Neuronal stem cell (in vitro differentiated cells): ENCODE results near the gene QDPR.

Experiments
- DNase-seq: peaks from one replicate; pipeline ENCODE4 v3.0.0-alpha.2; 2013; ENCODE audit warnings: low spot score
- H2AFZ ChIP-seq: one replicate; pipeline ENCODE4 v1.6.1; 2013; ENCODE audit warnings: mild to moderate bottlenecking, low read length, inconsistent platforms
- H2AK5ac ChIP-seq: 2 replicates; pipeline ENCODE4 v1.6.1; 2013; ENCODE audit warnings: low read depth, mild to moderate bottlenecking, inconsistent platforms, low read length, moderate library complexity, mixed read lengths
- H2BK120ac ChIP-seq: 2 replicates; pipeline ENCODE4 v1.6.1; 2013; ENCODE audit warnings: low read depth, mild to moderate bottlenecking, inconsistent platforms, low read length, moderate library complexity, mixed read lengths
- H2BK12ac ChIP-seq: one replicate; pipeline ENCODE4 v1.6.1; 2013; ENCODE audit warnings: low read length, inconsistent platforms
- H2BK15ac ChIP-seq: 2 replicates; pipeline ENCODE4 v1.6.1; 2013; ENCODE audit warnings: mild to moderate bottlenecking, low read length, inconsistent platforms, mixed read lengths
- H2BK5ac ChIP-seq: one replicate; pipeline ENCODE4 v1.6.1; 2013; ENCODE audit warnings: inconsistent platforms, mild to moderate bottlenecking, low read length, moderate library complexity
- H3K14ac ChIP-seq: one replicate; pipeline ENCODE4 v1.6.1; 2013; ENCODE audit warnings: low read length, inconsistent platforms
- H3K18ac ChIP-seq: 2 replicates; pipeline ENCODE4 v1.6.1; 2013; ENCODE audit warnings: low read length, inconsistent platforms
- H3K23ac ChIP-seq: 2 replicates; pipeline ENCODE4 v1.6.1; 2013; ENCODE audit warnings: low read depth, mild to moderate bottlenecking, mixed read lengths, low read length, inconsistent platforms; ENCODE audit not compliant: poor library complexity
- H3K27ac ChIP-seq: replicated peaks from 3 replicates; pipeline ENCODE4 v1.5.1; 2013; ENCODE audit warnings: low read length, inconsistent platforms
- H3K27me3 ChIP-seq, 3 experiments: 2 replicates each; pipeline ENCODE4 v1.6.1; 2013; ENCODE audit warnings: low read length in 3 of 3, mild to moderate bottlenecking in 2 of 3, inconsistent platforms in 1 of 3, low read depth in 1 of 3, mixed read lengths in 1 of 3, moderate library complexity in 1 of 3; ENCODE audit not compliant: control insufficient read depth in 3 of 3, insufficient read depth in 3 of 3
- H3K36me3 ChIP-seq, 2 donors: replicated peaks in 1 of 2; 2 replicates each; pipeline ENCODE4 v1.6.1; 2013; ENCODE audit warnings: low read length in 2 of 2; ENCODE audit not compliant: control insufficient read depth in 2 of 2, insufficient read depth in 2 of 2
- H3K4ac ChIP-seq: 2 replicates; pipeline ENCODE4 v1.6.1; 2013; ENCODE audit warnings: inconsistent platforms, mild to moderate bottlenecking, low read length, moderate library complexity
- H3K4me1 ChIP-seq, 2 donors: 1 replicate in 1 of 2; 2 replicates in 1 of 2; pipeline ENCODE4 v1.6.1; 2013; ENCODE audit warnings: low read length in 2 of 2, low read depth in 1 of 2; ENCODE audit not compliant: control insufficient read depth in 2 of 2, insufficient read depth in 1 of 2
- H3K4me2 ChIP-seq: one replicate; pipeline ENCODE4 v1.6.1; 2013; ENCODE audit warnings: mild to moderate bottlenecking, low read length, inconsistent platforms; ENCODE audit not compliant: insufficient read depth, poor library complexity, severe bottlenecking
- H3K4me3 ChIP-seq, 2 donors: 2 replicates each; pipeline ENCODE4 v1.5.1; 2013; ENCODE audit warnings: low read length in 2 of 2, mild to moderate bottlenecking in 2 of 2, inconsistent platforms in 1 of 2, moderate library complexity in 1 of 2
- H3K79me1 ChIP-seq: one replicate; pipeline ENCODE4 v1.6.1; 2013; ENCODE audit warnings: low read depth, mild to moderate bottlenecking, inconsistent platforms, low read length, moderate library complexity
- H3K9ac ChIP-seq: one replicate; pipeline ENCODE4 v1.6.1; 2013; ENCODE audit warnings: mild to moderate bottlenecking, low read depth, low read length, inconsistent platforms; ENCODE audit not compliant: poor library complexity
- H3K9me3 ChIP-seq, 2 donors: replicated peaks in 1 of 2; 2 replicates each; pipeline versions ENCODE3 to v1.6.1; 2013; ENCODE audit warnings: low read length in 2 of 2, mild to moderate bottlenecking in 2 of 2, inconsistent platforms in 1 of 2, low read depth in 1 of 2, mixed read lengths in 1 of 2, moderate library complexity in 1 of 2; ENCODE audit not compliant: control insufficient read depth in 2 of 2, insufficient read depth in 1 of 2
- H4K8ac ChIP-seq: one replicate; pipeline ENCODE4 v1.6.1; 2013; ENCODE audit warnings: low read depth, mild to moderate bottlenecking, inconsistent platforms, low read length, moderate library complexity
- H4K91ac ChIP-seq: one replicate; pipeline ENCODE4 v1.6.1; 2013; ENCODE audit warnings: low read length, low read depth, mild to moderate bottlenecking, inconsistent platforms; ENCODE audit not compliant: poor library complexity
- WGBS, 2 donors: extraction: QIAGEN DNeasy Blood & Tissue Kit; methylation state at CpG; one replicate each; pipeline ENCODE4 v1.1.7; 2013; ENCODE audit warnings: missing lambda C conversion rate in 2 of 2, mixed read lengths in 1 of 2; ENCODE audit not compliant: insufficient read length in 2 of 2, insufficient replicate concordance in 1 of 2; ENCODE audit errors: extremely low coverage in 2 of 2; 5-methylcytosine and 5-hydroxymethylcytosine counted together

The QDPR gene

GRCh38 chr4:17554568-17554967 is 42.7 kb upstream of the QDPR start:
- H2BK12ac ChIP-seq: no peak overlapping the region
- H4K91ac ChIP-seq: no peak overlapping the region
- no peaks in the 10 kb centered on the region for H3K36me3 ChIP-seq
- H3K4me2 ChIP-seq: no peak overlapping the region
- no peak overlapping the region for H3K4ac ChIP-seq
- H3K27ac ChIP-seq: no peak overlapping the region
- H3K18ac ChIP-seq: no peak overlapping the region
- no peak overlapping the region for H2BK15ac ChIP-seq
- no peak overlapping the region for H3K23ac ChIP-seq
- WGBS, 2 donors: no CpG with 5 or more reads among the region's 4 CpGs
- no peak overlapping the region for H4K8ac ChIP-seq
- H2AK5ac ChIP-seq: no peak overlapping the region
- H3K27me3 ChIP-seq: peaks cover 0 to 14% (median 0%) of the 10 kb centered on the region in 3 experiments
- no peak overlapping the region for H2BK120ac ChIP-seq
- H3K14ac ChIP-seq: no peak overlapping the region
- no peak overlapping the region for H3K9ac ChIP-seq
- H3K79me1 ChIP-seq: no peaks in the 10 kb centered on the region
- no peak overlapping the region for H3K4me3 ChIP-seq
- H2AFZ ChIP-seq: no peak overlapping the region
- H3K9me3 ChIP-seq: no peaks in the 10 kb centered on the region
- peaks cover 0 to 3% of the 10 kb centered on the region in 2 donors for H3K4me1 ChIP-seq
- H2BK5ac ChIP-seq: no peak overlapping the region
- DNase-seq: no peak

GRCh38 chr4:17552427-17552826 is 40.5 kb upstream of the QDPR start:
- no peak overlapping the region for H3K27ac ChIP-seq

GRCh38 chr4:17550549-17550948 is 38.7 kb upstream of the QDPR start:
- Histone ChIP-seq H2AK5ac (no peak overlapping the region), H3K4me1 (peaks cover 0 to 3% of the 10 kb centered on the region in 2 donors), H2BK120ac (no peak overlapping the region), H3K36me3 (no peaks in the 10 kb centered on the region), H4K91ac (no peak overlapping the region), H3K27ac (no peak overlapping the region), H3K23ac (no peak overlapping the region), H3K27me3 (peaks cover 0 to 7% (median 0%) of the 10 kb centered on the region in 3 experiments), H3K4me2 (no peak overlapping the region), H3K14ac (no peak overlapping the region), H2BK12ac (no peak overlapping the region), H3K4ac (no peak overlapping the region), H3K9ac (no peak overlapping the region), H2AFZ (no peak overlapping the region), H2BK15ac (no peak overlapping the region), H2BK5ac (no peak overlapping the region), H3K4me3 (no peak overlapping the region), H3K18ac (no peak overlapping the region), H4K8ac (no peak overlapping the region), H3K9me3 (no peaks in the 10 kb centered on the region), H3K79me1 (no peaks in the 10 kb centered on the region)
- WGBS, 2 donors: 100% methylated on average over 2 of the region's 3 CpGs; no CpG with 5 or more reads in 1 of the 2 donors
- no peak for DNase-seq

More at GRCh38 chr4:17552427-17552826, 40.5 kb upstream of the QDPR start:
- Histone ChIP-seq H3K36me3 (no peaks in the 10 kb centered on the region), H3K4me1 (peaks cover 0 to 3% of the 10 kb centered on the region in 2 donors), H3K14ac (no peak overlapping the region), H3K4me2 (no peak overlapping the region), H3K4ac (no peak overlapping the region), H2BK15ac (no peak overlapping the region), H3K9ac (no peak overlapping the region), H2AFZ (peak overlapping the region; percentile 70), H4K8ac (no peak overlapping the region), H2BK120ac (no peak overlapping the region), H3K18ac (no peak overlapping the region), H2AK5ac (no peak overlapping the region), H2BK5ac (no peak overlapping the region), H3K79me1 (no peaks in the 10 kb centered on the region), H3K4me3 (no peak overlapping the region), H3K9me3 (no peaks in the 10 kb centered on the region), H3K27me3 (peaks cover 0 to 14% (median 0%) of the 10 kb centered on the region in 3 experiments), H2BK12ac (no peak overlapping the region), H3K23ac (no peak overlapping the region), H4K91ac (no peak overlapping the region)
- no CpG with 5 or more reads among the region's 5 CpGs for WGBS, 2 donors
- no peak for DNase-seq

GRCh38 chr4:17546678-17547077 is 34.8 kb upstream of the QDPR start:
- H2BK12ac ChIP-seq: no peak overlapping the region
- no peak overlapping the region for H3K27ac ChIP-seq
- H3K27me3 ChIP-seq: no peaks in the 10 kb centered on the region
- no peak overlapping the region for H4K91ac ChIP-seq
- H3K4me1 ChIP-seq: peaks cover 0 to 4% of the 10 kb centered on the region in 2 donors
- no peak overlapping the region for H2BK15ac ChIP-seq
- H4K8ac ChIP-seq: no peak overlapping the region
- H2BK120ac ChIP-seq: no peak overlapping the region
- peak overlapping the region; percentile 11 for H2AFZ ChIP-seq
- no peaks in the 10 kb centered on the region for H3K9me3 ChIP-seq
- no peak overlapping the region for H2AK5ac ChIP-seq
- H3K4me3 ChIP-seq: no peak overlapping the region
- no CpG with 5 or more reads among the region's 12 CpGs for WGBS, 2 donors
- H3K36me3 ChIP-seq: no peaks in the 10 kb centered on the region
- no peaks in the 10 kb centered on the region for H3K79me1 ChIP-seq
- no peak overlapping the region for H3K14ac ChIP-seq
- H3K4ac ChIP-seq: no peak overlapping the region
- H3K23ac ChIP-seq: no peak overlapping the region
- DNase-seq: no peak
- no peak overlapping the region for H3K4me2 ChIP-seq
- no peak overlapping the region for H3K18ac ChIP-seq
- H2BK5ac ChIP-seq: no peak overlapping the region
- no peak overlapping the region for H3K9ac ChIP-seq
